ENCODE measurements around the gene SYNCRIP. TPM values are rescaled to one million over a fixed set of nuclear protein-coding genes. Genes with fewer than 3 reads are reported as not detected.

Gene SYNCRIP
- total RNA-seq, 1 experiment from 2014 or later, result 199 TPM

Other genes starting within 250 kb of the SYNCRIP start
- gene NT5E, start 192.8 kb downstream of the SYNCRIP start, total RNA-seq (2021), result 0.33 and 0.52 TPM in 2 replicates
- gene SNX14, start 49.0 kb downstream of the SYNCRIP start, total RNA-seq (2021), result 33.0 and 35.5 TPM in 2 replicates

Measured in H9 (cell line).